Measurements from ENCODE around the gene SLC15A5. TPM values are rescaled to one million over a fixed set of nuclear protein-coding genes. Genes with fewer than 3 reads are reported as not detected.

SLC15A5 gene
- polyA plus RNA-seq, 4 donors: not detected

GRCh38 chr12:16282081-16282480 lies 4.6 kb upstream of the SLC15A5 start:
- DNase-seq (no peak), FAIRE-seq (no peak)
- Histone ChIP-seq H3K27ac (ENCODE audit: low read depth in 1 of 3, low read length in 2 of 3) (no peak overlapping the region), H3K4me1 (ENCODE audit: control insufficient read depth in 3 of 3, insufficient read depth in 2 of 3, low read depth in 1 of 3, low read length in 2 of 3) (peaks cover 0 to 2% (median 0%) of the 10 kb centered on the region in 3 donors), H3K4me3 (ENCODE audit: low read depth in 1 of 3, low read length in 3 of 3) (no peak overlapping the region), H3K36me3 (ENCODE audit: control insufficient read depth in 3 of 3, insufficient read depth in 2 of 3, low read depth in 1 of 3, low read length in 3 of 3) (no peaks in the 10 kb centered on the region), H3K9me3 (ENCODE audit: control insufficient read depth in 2 of 2, insufficient read depth in 1 of 2, low read depth in 1 of 2, low read length in 1 of 2) (no peaks in the 10 kb centered on the region), H3K27me3 (ENCODE audit: control insufficient read depth in 3 of 3, insufficient read depth in 3 of 3, low read length in 3 of 3) (no peaks in the 10 kb centered on the region)
- 87 to 89% (median 88%) methylated on average over 2 of the region's 2 CpGs for WGBS, 3 donors

GRCh38 chr12:16281157-16281556 lies 3.7 kb upstream of the SLC15A5 start:
- Histone ChIP-seq H3K4me3 (ENCODE audit: low read depth in 1 of 3, low read length in 3 of 3) (no peak overlapping the region), H3K4me1 (ENCODE audit: control insufficient read depth in 3 of 3, insufficient read depth in 2 of 3, low read depth in 1 of 3, low read length in 2 of 3) (peaks cover 0 to 2% (median 0%) of the 10 kb centered on the region in 3 donors), H3K36me3 (ENCODE audit: control insufficient read depth in 3 of 3, insufficient read depth in 2 of 3, low read depth in 1 of 3, low read length in 3 of 3) (no peaks in the 10 kb centered on the region), H3K27me3 (ENCODE audit: control insufficient read depth in 3 of 3, insufficient read depth in 3 of 3, low read length in 3 of 3) (no peaks in the 10 kb centered on the region), H3K27ac (ENCODE audit: low read depth in 1 of 3, low read length in 2 of 3) (peak overlapping the region in 2 of 3 donors; percentile 20 to 22), H3K9me3 (ENCODE audit: control insufficient read depth in 2 of 2, insufficient read depth in 1 of 2, low read depth in 1 of 2, low read length in 1 of 2) (no peaks in the 10 kb centered on the region)
- DNase-seq (peak; percentile 76 to 94), FAIRE-seq (peak; percentile 65)
- WGBS, 3 donors: 14 to 64% (median 40%) methylated on average over 3 of the region's 3 CpGs

DNA sequence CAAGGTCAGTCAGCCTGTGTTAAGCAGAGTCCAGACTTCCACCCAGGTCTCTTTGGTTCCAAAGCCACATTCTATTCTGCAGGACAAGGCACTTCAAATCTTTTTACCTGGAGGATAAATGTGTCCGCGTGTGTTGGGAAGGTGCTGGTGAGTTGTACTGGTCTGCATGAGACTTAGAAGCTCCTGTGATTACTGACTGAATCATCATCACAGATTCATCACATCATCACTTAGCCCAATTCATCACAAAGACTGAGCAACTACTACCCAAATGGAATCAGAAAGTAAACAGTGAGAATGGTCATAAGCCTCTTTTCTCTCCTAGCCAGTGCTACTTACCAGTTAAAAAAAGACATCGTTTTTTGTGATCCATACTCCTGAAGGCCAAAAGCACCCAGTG lies 5.3 kb downstream of the SLC15A5 start:
- 71 to 76% (median 71%) methylated on average over 3 of the region's 3 CpGs for WGBS, 3 donors
- FAIRE-seq: no peak

DNA sequence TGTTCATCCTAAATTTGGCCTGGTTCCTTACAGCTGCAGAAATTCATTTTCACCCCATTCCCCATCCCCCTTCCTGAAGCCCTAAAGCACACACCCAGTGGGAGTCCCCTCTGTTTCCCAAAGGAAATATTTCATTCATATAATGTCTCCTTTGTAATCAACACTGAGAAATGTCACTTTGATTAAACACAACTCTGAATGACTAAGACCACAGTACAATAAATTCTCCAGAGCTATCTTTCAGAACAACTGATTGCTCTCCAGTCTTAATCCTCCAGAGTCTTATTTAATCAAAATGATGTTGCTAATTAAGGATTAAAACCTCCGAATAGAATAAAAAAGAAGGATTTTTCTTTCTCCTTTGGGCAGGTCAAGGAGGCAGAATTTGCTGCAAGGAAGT lies 6.4 kb downstream of the SLC15A5 start:
- DNase-seq: no peak
- Histone ChIP-seq H3K27me3 (ENCODE audit: control insufficient read depth in 3 of 3, insufficient read depth in 3 of 3, low read length in 3 of 3) (no peaks in the 10 kb centered on the region), H3K9me3 (ENCODE audit: control insufficient read depth in 2 of 2, insufficient read depth in 1 of 2, low read depth in 1 of 2, low read length in 1 of 2) (no peaks in the 10 kb centered on the region), H3K4me1 (ENCODE audit: control insufficient read depth in 3 of 3, insufficient read depth in 2 of 3, low read depth in 1 of 3, low read length in 2 of 3) (no peaks in the 10 kb centered on the region), H3K36me3 (ENCODE audit: control insufficient read depth in 3 of 3, insufficient read depth in 2 of 3, low read depth in 1 of 3, low read length in 3 of 3) (no peaks in the 10 kb centered on the region), H3K27ac (ENCODE audit: low read depth in 1 of 3, low read length in 2 of 3) (no peak overlapping the region), H3K4me3 (ENCODE audit: low read depth in 1 of 3, low read length in 3 of 3) (no peak overlapping the region)
- whole genome bisulfite sequencing, 3 donors: 25 to 33% (median 31%) methylated on average over 1 of the region's 1 CpG
- no peak for FAIRE-seq

More for the DNA sequence above, 5.3 kb downstream of the SLC15A5 start:
- no peaks in the 10 kb centered on the region for H3K9me3 ChIP-seq (ENCODE audit: control insufficient read depth in 2 of 2, insufficient read depth in 1 of 2, low read depth in 1 of 2, low read length in 1 of 2)
- H3K4me3 ChIP-seq (ENCODE audit: low read depth in 1 of 3, low read length in 3 of 3): no peak overlapping the region
- DNase-seq: no peak
- H3K4me1 ChIP-seq (ENCODE audit: control insufficient read depth in 3 of 3, insufficient read depth in 2 of 3, low read depth in 1 of 3, low read length in 2 of 3): no peaks in the 10 kb centered on the region
- no peaks in the 10 kb centered on the region for H3K27me3 ChIP-seq (ENCODE audit: control insufficient read depth in 3 of 3, insufficient read depth in 3 of 3, low read length in 3 of 3)
- no peaks in the 10 kb centered on the region for H3K36me3 ChIP-seq (ENCODE audit: control insufficient read depth in 3 of 3, insufficient read depth in 2 of 3, low read depth in 1 of 3, low read length in 3 of 3)
- no peak overlapping the region for H3K27ac ChIP-seq (ENCODE audit: low read depth in 1 of 3, low read length in 2 of 3)

- Histone ChIP-seq H3K4me3 (ENCODE audit: low read depth in 1 of 3, low read length in 3 of 3) (no peak overlapping the region), H3K4me1 (ENCODE audit: control insufficient read depth in 3 of 3, insufficient read depth in 2 of 3, low read depth in 1 of 3, low read length in 2 of 3) (no peaks in the 10 kb centered on the region), H3K27me3 (ENCODE audit: control insufficient read depth in 3 of 3, insufficient read depth in 3 of 3, low read length in 3 of 3) (no peaks in the 10 kb centered on the region), H3K36me3 (ENCODE audit: control insufficient read depth in 3 of 3, insufficient read depth in 2 of 3, low read depth in 1 of 3, low read length in 3 of 3) (no peaks in the 10 kb centered on the region), H3K27ac (ENCODE audit: low read depth in 1 of 3, low read length in 2 of 3) (no peak overlapping the region), H3K9me3 (ENCODE audit: control insufficient read depth in 2 of 2, insufficient read depth in 1 of 2, low read depth in 1 of 2, low read length in 1 of 2) (peaks cover 0 to under 1% of the 10 kb centered on the region in 2 donors)
- DNase-seq: no peak
- WGBS, 3 donors: 77 to 85% (median 83%) methylated on average over 2 of the region's 2 CpGs
- no peak for FAIRE-seq
Observed at GRCh38 chr12:16269946-16270345, 7.5 kb downstream of the SLC15A5 start.

- Histone ChIP-seq H3K4me1 (ENCODE audit: control insufficient read depth in 3 of 3, insufficient read depth in 2 of 3, low read depth in 1 of 3, low read length in 2 of 3) (no peaks in the 10 kb centered on the region), H3K27me3 (ENCODE audit: control insufficient read depth in 3 of 3, insufficient read depth in 3 of 3, low read length in 3 of 3) (no peaks in the 10 kb centered on the region), H3K9me3 (ENCODE audit: control insufficient read depth in 2 of 2, insufficient read depth in 1 of 2, low read depth in 1 of 2, low read length in 1 of 2) (peaks cover 0 to 17% of the 10 kb centered on the region in 2 donors), H3K27ac (ENCODE audit: low read depth in 1 of 3, low read length in 2 of 3) (no peak overlapping the region), H3K4me3 (ENCODE audit: low read depth in 1 of 3, low read length in 3 of 3) (no peak overlapping the region), H3K36me3 (ENCODE audit: control insufficient read depth in 3 of 3, insufficient read depth in 2 of 3, low read depth in 1 of 3, low read length in 3 of 3) (no peaks in the 10 kb centered on the region)
- DNase-seq (no peak), FAIRE-seq (no peak)
- 57 to 71% (median 71%) methylated on average over 1 of the region's 1 CpG for WGBS, 3 donors
Observed at GRCh38 chr12:16266085-16266484, 11.4 kb downstream of the SLC15A5 start.

GRCh38 chr12:16261944-16262475 lies 15.5 kb downstream of the SLC15A5 start:
- WGBS, 3 donors: 79 to 88% (median 80%) methylated on average over 2 of the region's 2 CpGs
- no peaks in the 10 kb centered on the region for H3K4me1 ChIP-seq (ENCODE audit: control insufficient read depth in 3 of 3, insufficient read depth in 2 of 3, low read depth in 1 of 3, low read length in 2 of 3)
- no peak overlapping the region for H3K27ac ChIP-seq (ENCODE audit: low read depth in 1 of 3, low read length in 2 of 3)

DNA sequence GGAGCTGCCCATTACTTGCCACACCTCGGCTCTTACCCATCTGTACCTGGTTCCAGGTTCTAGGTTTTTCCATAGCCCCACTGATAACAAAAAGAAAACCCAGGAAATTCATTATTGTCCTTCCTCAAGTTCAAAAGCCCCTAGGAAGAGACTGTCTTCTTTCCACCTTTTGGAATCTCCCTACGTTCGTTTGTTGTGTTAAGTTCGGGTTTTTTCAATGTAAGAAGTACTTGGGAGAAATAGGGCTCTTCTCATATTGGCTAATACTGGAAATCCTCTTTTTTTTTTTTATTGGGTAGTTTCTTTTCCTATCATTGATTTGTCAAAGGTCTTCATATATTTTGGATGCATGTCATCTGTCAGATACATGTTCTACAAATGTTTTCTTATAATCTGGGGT lies 17.3 kb downstream of the SLC15A5 start:
- H3K4me1 ChIP-seq (ENCODE audit: control insufficient read depth in 3 of 3, insufficient read depth in 2 of 3, low read depth in 1 of 3, low read length in 2 of 3): no peaks in the 10 kb centered on the region
- H3K27ac ChIP-seq (ENCODE audit: low read depth in 1 of 3, low read length in 2 of 3): no peak overlapping the region
- H3K36me3 ChIP-seq (ENCODE audit: control insufficient read depth in 3 of 3, insufficient read depth in 2 of 3, low read depth in 1 of 3, low read length in 3 of 3): no peaks in the 10 kb centered on the region
- no peak overlapping the region for H3K4me3 ChIP-seq (ENCODE audit: low read depth in 1 of 3, low read length in 3 of 3)
- 79 to 96% (median 86%) methylated on average over 4 of the region's 4 CpGs for WGBS, 3 donors
- H3K27me3 ChIP-seq (ENCODE audit: control insufficient read depth in 3 of 3, insufficient read depth in 3 of 3, low read length in 3 of 3): no peaks in the 10 kb centered on the region
- H3K9me3 ChIP-seq (ENCODE audit: control insufficient read depth in 2 of 2, insufficient read depth in 1 of 2, low read depth in 1 of 2, low read length in 1 of 2): peaks cover 0 to 17% of the 10 kb centered on the region in 2 donors
- DNase-seq: no peak
- FAIRE-seq: no peak

More at GRCh38 chr12:16261944-16262475, 15.5 kb downstream of the SLC15A5 start:
- H3K9me3 ChIP-seq (ENCODE audit: control insufficient read depth in 2 of 2, insufficient read depth in 1 of 2, low read depth in 1 of 2, low read length in 1 of 2): peaks cover 0 to 17% of the 10 kb centered on the region in 2 donors
- FAIRE-seq (no peak), DNase-seq (no peak)
- no peaks in the 10 kb centered on the region for H3K27me3 ChIP-seq (ENCODE audit: control insufficient read depth in 3 of 3, insufficient read depth in 3 of 3, low read length in 3 of 3)
- no peaks in the 10 kb centered on the region for H3K36me3 ChIP-seq (ENCODE audit: control insufficient read depth in 3 of 3, insufficient read depth in 2 of 3, low read depth in 1 of 3, low read length in 3 of 3)
- no peak overlapping the region for H3K4me3 ChIP-seq (ENCODE audit: low read depth in 1 of 3, low read length in 3 of 3)

- Histone ChIP-seq H3K4me1 (ENCODE audit: control insufficient read depth in 3 of 3, insufficient read depth in 2 of 3, low read depth in 1 of 3, low read length in 2 of 3) (no peaks in the 10 kb centered on the region), H3K36me3 (ENCODE audit: control insufficient read depth in 3 of 3, insufficient read depth in 2 of 3, low read depth in 1 of 3, low read length in 3 of 3) (no peaks in the 10 kb centered on the region), H3K4me3 (ENCODE audit: low read depth in 1 of 3, low read length in 3 of 3) (no peak overlapping the region), H3K9me3 (ENCODE audit: control insufficient read depth in 2 of 2, insufficient read depth in 1 of 2, low read depth in 1 of 2, low read length in 1 of 2) (peaks cover 0 to 12% of the 10 kb centered on the region in 2 donors), H3K27ac (ENCODE audit: low read depth in 1 of 3, low read length in 2 of 3) (no peak overlapping the region), H3K27me3 (ENCODE audit: control insufficient read depth in 3 of 3, insufficient read depth in 3 of 3, low read length in 3 of 3) (no peaks in the 10 kb centered on the region)
- no peak for DNase-seq
- 80 to 95% (median 95%) methylated on average over 1 to 2 of the region's 2 CpGs for WGBS, 3 donors
- no peak for FAIRE-seq
Observed at GRCh38 chr12:16258963-16259362, 18.5 kb downstream of the SLC15A5 start.
